AG04450 (cell line): ENCODE results near the gene KBTBD8. TPM values are rescaled to one million over a fixed set of nuclear protein-coding genes. Genes with fewer than 3 reads are reported as not detected.

Experiments
- CTCF ChIA-PET: fragments of 300-600, 350-600 bp; formaldehyde crosslinking; extraction: SDS; loops from one replicate; lab custom pipeline; 2022; ENCODE audit warnings: antibody characterized with exemption, inconsistent platforms; lab: Charles Lee
- POLR2A ChIA-PET: fragments of 350-600 bp; formaldehyde crosslinking; extraction: SDS; loops from one replicate; lab custom pipeline; 2021; ENCODE audit warnings: antibody characterized with exemption, inconsistent platforms; lab: Yijun Ruan, JAX
- DNase-seq: peaks from one replicate; pipeline ENCODE4 v3.0.0-alpha.2; 2011; ENCODE audit warnings: low read depth, low spot score
- H3K27ac ChIP-seq: one replicate; pipeline ENCODE4 v1.5.1; 2012; ENCODE audit warnings: low read depth, low read length, control low read depth
- H3K27me3 ChIP-seq: one replicate; pipeline ENCODE4 v1.6.0; 2012; ENCODE audit warnings: low read length; ENCODE audit not compliant: control insufficient read depth, insufficient read depth
- H3K4me3 ChIP-seq: 2 replicates; pipeline ENCODE4 v1.5.1; 2011; ENCODE audit warnings: mild to moderate bottlenecking, low read depth, low read length, control low read depth
- H3K9me3 ChIP-seq: 2 replicates; pipeline ENCODE4 v1.5.1; 2012; ENCODE audit warnings: low read length; ENCODE audit not compliant: control insufficient read depth, insufficient read depth
- CTCF ChIP-seq: IDR thresholded peaks from 2 replicates; pipeline ENCODE4 v1.5.1; 2011; ENCODE audit warnings: low read depth, low read length, control low read depth, inconsistent platforms
- polyA plus RNA-seq: library from polyadenylated mRNA; depleted of rRNA; stranded (reverse); fragments of >200 nt; gene quantifications from 2 replicates; pipeline ENCODE4 v1.2.3, GENCODE V29; 2011

The KBTBD8 gene
- polyA plus RNA-seq, 1 experiment, result 1.9 TPM

- no peaks in the 10 kb centered on the region for H3K9me3 ChIP-seq
- no peak for TF ChIP-seq CTCF
- no peak overlapping the region for H3K27ac ChIP-seq
- no peak for DNase-seq
- ChIA-PET POLR2A (no interaction called here), CTCF (interaction anchor here (0.6 to 6.1 kb wide), 5 partner anchors 15 to 815 kb away, joined by 3 to 28 read pairs (median 4); no protein-coding TSS in a partner anchor)
- peaks cover 10% of the 10 kb centered on the region for H3K27me3 ChIP-seq
- H3K4me3 ChIP-seq, result no peak overlapping the region
These were observed 44.1 kb upstream of the KBTBD8 start for GRCh38 chr3:66953934-66954445.

GRCh38 chr3:66956742-66957141 is 41.4 kb upstream of the KBTBD8 start:
- DNase-seq, result no peak
- CTCF ChIA-PET, result interaction anchor here (6.1 kb wide), 1 partner anchor 15 kb away, joined by 28 read pairs; no protein-coding TSS in a partner anchor
- POLR2A ChIA-PET, result no interaction called here
- Histone ChIP-seq H3K27me3 (peaks cover 10% of the 10 kb centered on the region), H3K4me3 (no peak overlapping the region), H3K9me3 (no peaks in the 10 kb centered on the region), H3K27ac (no peak overlapping the region)
- TF ChIP-seq CTCF, result no peak

- H3K27ac ChIP-seq, result no peak overlapping the region
- DNase-seq, result no peak
- H3K9me3 ChIP-seq, result no peaks in the 10 kb centered on the region
- peaks cover 10% of the 10 kb centered on the region for H3K27me3 ChIP-seq
- no peak for TF ChIP-seq CTCF
- no peak overlapping the region for H3K4me3 ChIP-seq
- POLR2A ChIA-PET, result no interaction called here
- CTCF ChIA-PET, result interaction anchor here (6.1 kb wide), 1 partner anchor 14 kb away, joined by 28 read pairs; no protein-coding TSS in a partner anchor
These were observed 40.7 kb upstream of the KBTBD8 start for GRCh38 chr3:66957367-66957766.

- TF ChIP-seq CTCF, result no peak
- CTCF ChIA-PET, result interaction anchor here (6.1 kb wide), 1 partner anchor 14 kb away, joined by 28 read pairs; no protein-coding TSS in a partner anchor
These were observed 40.0 kb upstream of the KBTBD8 start for GRCh38 chr3:66958067-66958466.

GRCh38 chr3:66962664-66963063 is 35.4 kb upstream of the KBTBD8 start:
- POLR2A ChIA-PET, result no interaction called here
- H3K27ac ChIP-seq, result no peak overlapping the region
- H3K9me3 ChIP-seq, result no peaks in the 10 kb centered on the region
- TF ChIP-seq CTCF, result no peak
- DNase-seq, result no peak
- CTCF ChIA-PET, result interaction anchor here (1.9 kb wide), 1 partner anchor 8 kb away, joined by 6 read pairs; no protein-coding TSS in a partner anchor
- H3K4me3 ChIP-seq, result no peak overlapping the region
- H3K27me3 ChIP-seq, result peaks cover 5% of the 10 kb centered on the region

More at GRCh38 chr3:66958067-66958466, 40.0 kb upstream of the KBTBD8 start:
- Histone ChIP-seq H3K9me3 (no peaks in the 10 kb centered on the region), H3K4me3 (no peak overlapping the region), H3K27me3 (peaks cover 10% of the 10 kb centered on the region), H3K27ac (no peak overlapping the region)
- POLR2A ChIA-PET, result no interaction called here
- no peak for DNase-seq
